T-helper 17 cell (primary cell): ENCODE measurements around the gene FAM240A. TPM values are rescaled to one million over a fixed set of nuclear protein-coding genes. Genes with fewer than 3 reads are reported as not detected.

Experiments used
- ATAC-seq: fragments of 150-1000 bp; cut with Tn5 transposase; 2 replicates; pipeline ENCODE4 v1.10.0; 2021; ENCODE audit warnings: mild to moderate bottlenecking, moderate library complexity
- DNase-seq, 3 donors: peaks; one replicate each; pipeline versions ENCODE4 v3.0.0 to v3.0.0-alpha.2; 2020 to 2021
- H3K9me3 ChIP-seq: one replicate; pipeline ENCODE4 v1.7.0; 2013; ENCODE audit warnings: low read length, mild to moderate bottlenecking; ENCODE audit not compliant: control insufficient read depth, poor library complexity, severe bottlenecking
- H3K27ac Mint-ChIP-seq: one replicate; pipeline ENCODE4 v1.8.0; 2022; ENCODE audit warnings: mild to moderate bottlenecking, moderate library complexity, mixed read lengths
- H3K27me3 Mint-ChIP-seq: one replicate; pipeline ENCODE4 v1.8.0; 2022; ENCODE audit warnings: mixed read lengths
- H3K36me3 Mint-ChIP-seq: one replicate; pipeline ENCODE4 v1.8.0; 2022; ENCODE audit warnings: low read depth, mixed read lengths
- H3K4me1 Mint-ChIP-seq: one replicate; pipeline ENCODE4 v1.8.0; 2022; ENCODE audit warnings: mild to moderate bottlenecking, mixed read lengths
- H3K4me3 Mint-ChIP-seq: one replicate; pipeline ENCODE4 v1.8.0; 2022; ENCODE audit warnings: mild to moderate bottlenecking, moderate library complexity, mixed read lengths
- total RNA-seq, 4 donors: library from RNA in 2 of 4; stranded (reverse) in 2 of 4; gene quantifications; one replicate each; pipeline ENCODE4 v1.2.3 and lab custom pipeline; 2022 to 2026

The FAM240A gene
- total RNA-seq, 2 donors from 2014 or later, result not detected

DNA sequence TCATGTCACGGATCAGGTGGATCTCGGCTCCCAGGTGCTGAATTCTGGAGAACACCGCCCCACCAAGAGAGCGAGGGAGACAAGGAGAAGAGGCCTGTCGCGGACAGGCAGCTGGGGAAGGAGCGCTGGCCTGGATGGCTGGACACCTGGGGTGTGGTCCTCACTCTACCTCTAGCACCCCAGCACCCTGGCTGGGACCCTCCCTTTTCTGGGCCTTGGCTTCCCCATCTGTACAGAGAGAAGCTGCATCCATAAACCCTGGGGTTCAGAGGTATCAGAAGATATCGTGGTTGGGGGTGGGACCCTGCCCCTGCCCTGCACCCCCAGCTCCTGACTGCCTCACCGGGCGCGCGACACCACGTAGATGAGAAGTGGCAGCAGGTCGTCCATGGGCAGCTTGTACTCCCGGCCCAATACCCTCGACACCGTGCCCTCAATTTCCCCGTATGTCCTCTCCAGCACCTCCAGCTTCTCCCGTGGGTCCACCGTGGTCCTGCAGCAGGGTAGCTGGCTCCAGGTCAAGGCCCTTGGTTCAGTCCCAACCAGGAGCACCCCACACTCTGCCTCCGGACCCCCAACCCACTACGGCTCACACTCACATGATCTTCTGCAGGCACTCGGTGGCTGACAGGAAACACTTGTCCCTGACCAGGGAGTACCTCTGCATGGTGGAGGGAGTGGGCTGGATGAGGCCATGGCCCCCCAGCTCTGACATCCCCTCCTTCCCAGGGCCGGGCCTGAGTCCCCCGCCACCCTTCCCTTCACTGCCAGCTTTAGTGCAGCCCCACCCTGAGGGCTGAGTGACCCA is 59.4 kb downstream of the FAM240A start:
- no peak overlapping the region for H3K27ac Mint-ChIP-seq

GRCh38 chr3:46672349-46672695 is 60.0 kb downstream of the FAM240A start:
- ATAC-seq, result no peak
- H3K36me3 Mint-ChIP-seq, result peaks cover 3% of the 10 kb centered on the region
- H3K27me3 Mint-ChIP-seq, result no peaks in the 10 kb centered on the region
- H3K27ac Mint-ChIP-seq, result no peak overlapping the region
- H3K9me3 ChIP-seq, result no peaks in the 10 kb centered on the region
- DNase-seq, result peak in 2 of 3 donors; percentile 1 to 2
- no peak overlapping the region for H3K4me3 Mint-ChIP-seq
- peaks cover 5% of the 10 kb centered on the region for H3K4me1 Mint-ChIP-seq

More for the DNA sequence above, 59.4 kb downstream of the FAM240A start:
- no peaks in the 10 kb centered on the region for H3K9me3 ChIP-seq
- peaks cover 3% of the 10 kb centered on the region for H3K36me3 Mint-ChIP-seq
- ATAC-seq (no peak), DNase-seq (peak; percentile 1 to 6 (median 4))
- peaks cover 6% of the 10 kb centered on the region for H3K4me1 Mint-ChIP-seq
- H3K4me3 Mint-ChIP-seq, result no peak overlapping the region
- H3K27me3 Mint-ChIP-seq, result no peaks in the 10 kb centered on the region

DNA sequence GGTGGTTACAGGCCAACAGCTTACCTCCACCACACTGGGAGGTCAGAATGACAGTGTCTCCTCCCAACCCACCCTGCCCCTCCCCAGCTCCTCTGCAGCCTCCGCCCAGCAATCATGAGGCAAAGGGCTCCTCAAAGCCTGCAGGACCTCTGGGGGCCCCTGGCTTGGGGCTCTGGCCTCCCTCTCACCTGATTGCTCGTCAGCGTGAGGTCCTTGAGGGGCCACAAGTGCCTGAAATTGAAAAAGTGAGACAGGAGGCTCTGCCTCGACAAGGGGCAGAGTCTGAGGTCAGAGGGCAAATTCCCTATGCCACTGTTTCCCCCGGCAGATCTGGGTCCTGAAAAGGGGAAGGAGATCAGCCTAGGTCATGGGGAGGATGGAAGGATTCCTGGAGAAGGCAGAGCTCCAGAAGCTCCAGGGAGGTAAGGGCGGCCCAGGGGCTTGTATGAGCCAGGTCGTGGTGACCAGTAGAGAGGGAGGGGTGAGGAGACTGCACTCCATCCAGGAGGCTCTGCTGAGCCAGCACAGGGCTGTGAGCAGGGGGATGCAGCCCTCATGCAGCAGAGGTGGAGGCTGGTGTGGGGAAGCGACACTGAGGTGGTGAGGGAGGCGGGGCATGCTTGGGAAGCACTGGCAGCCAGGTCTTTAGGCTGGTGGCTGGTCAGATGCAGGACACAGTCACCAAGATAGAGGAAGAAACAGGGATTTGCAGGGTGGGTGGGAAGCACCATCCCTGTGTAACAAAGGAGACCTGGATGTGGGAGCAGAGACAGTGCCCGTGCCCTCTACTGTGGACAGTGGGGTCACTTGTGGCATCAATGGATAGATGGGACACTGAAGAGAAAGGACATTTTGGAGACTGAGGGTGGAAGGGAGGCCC is 61.1 kb downstream of the FAM240A start:
- ATAC-seq (no peak), DNase-seq (peak in 1 of 3 donors; percentile 9)
- H3K9me3 ChIP-seq, result no peaks in the 10 kb centered on the region
- H3K27ac Mint-ChIP-seq, result no peak overlapping the region
- H3K4me3 Mint-ChIP-seq, result no peak overlapping the region
- peaks cover 2% of the 10 kb centered on the region for H3K4me1 Mint-ChIP-seq
- H3K36me3 Mint-ChIP-seq, result peaks cover 3% of the 10 kb centered on the region
- no peaks in the 10 kb centered on the region for H3K27me3 Mint-ChIP-seq

- Mint-ChIP-seq H3K27ac (no peak overlapping the region), H3K4me3 (no peak overlapping the region), H3K27me3 (no peaks in the 10 kb centered on the region), H3K36me3 (peaks cover 3% of the 10 kb centered on the region), H3K4me1 (peaks cover 2% of the 10 kb centered on the region)
- no peak for ATAC-seq
- no peaks in the 10 kb centered on the region for H3K9me3 ChIP-seq
- DNase-seq, result peak in 1 of 3 donors; percentile 5
Observed at GRCh38 chr3:46674031-46674845, 61.9 kb downstream of the FAM240A start.

GRCh38 chr3:46675426-46675825 is 63.1 kb downstream of the FAM240A start:
- H3K9me3 ChIP-seq, result no peaks in the 10 kb centered on the region
- peaks cover 6% of the 10 kb centered on the region for H3K36me3 Mint-ChIP-seq
- no peak for DNase-seq
- ATAC-seq, result no peak
- no peaks in the 10 kb centered on the region for H3K27me3 Mint-ChIP-seq
- H3K4me3 Mint-ChIP-seq, result no peak overlapping the region
- H3K4me1 Mint-ChIP-seq, result peaks cover 3% of the 10 kb centered on the region
- no peak overlapping the region for H3K27ac Mint-ChIP-seq

Other genes starting within 250 kb of the FAM240A start
- 1 to 10 TPM; 3.2 to 8.3 TPM for gene CCR5, start 241.6 kb upstream of the FAM240A start, total RNA-seq
- 1 to 10 TPM; 1.9 to 2.4 TPM for gene CCRL2, start 205.3 kb upstream of the FAM240A start, total RNA-seq
- gene LTF, start 147.6 kb upstream of the FAM240A start, total RNA-seq, result not detected
- not detected for gene RTP3, start 114.5 kb upstream of the FAM240A start, total RNA-seq
- gene LRRC2, start 46.2 kb upstream of the FAM240A start, total RNA-seq, result under 1 TPM; 0.42 to 0.52 TPM
- 10 to 100 TPM; 21.1 to 38.4 TPM for gene ALS2CL, start 81.2 kb downstream of the FAM240A start, total RNA-seq
- 1 to 10 TPM in 1 of 2 donors, under 1 TPM in 1; 0.86 to 1.3 TPM for gene TMIE, start 88.9 kb downstream of the FAM240A start, total RNA-seq
- gene PRSS50, start 105.3 kb downstream of the FAM240A start, total RNA-seq, result not detected